Stimulated activated CD4-positive, alpha-beta T cell treated with anti-CD3 and anti-CD28 coated beads, Interleukin-15, amount 100 ng/mL, for 1 hour (primary cell): ENCODE data around the gene SHE.

Source experiments
- DNase-seq, 2 donors: peaks; one replicate each; pipeline ENCODE4 v3.0.0-alpha.2; 2020; ENCODE audit warnings: low read depth in 1 of 2, low spot score in 1 of 2

The SHE gene

GRCh38 chr1:154448331-154448811 is 53.8 kb downstream of the SHE start:
- no peak for DNase-seq

- DNase-seq: no peak
Measured at GRCh38 chr1:154446789-154447188, 55.4 kb downstream of the SHE start.

GRCh38 chr1:154446292-154446691 is 55.9 kb downstream of the SHE start:
- no peak for DNase-seq

GRCh38 chr1:154445040-154445472 is 57.2 kb downstream of the SHE start:
- DNase-seq: no peak

- DNase-seq: no peak
Measured at GRCh38 chr1:154443274-154444013, 58.8 kb downstream of the SHE start.

GRCh38 chr1:154442006-154442740 is 60.0 kb downstream of the SHE start:
- no peak for DNase-seq

GRCh38 chr1:154441241-154441888 is 60.8 kb downstream of the SHE start:
- no peak for DNase-seq

GRCh38 chr1:154440036-154440804 is 62.0 kb downstream of the SHE start:
- no peak for DNase-seq

GRCh38 chr1:154436433-154436832 is 65.8 kb downstream of the SHE start:
- DNase-seq: no peak

GRCh38 chr1:154435599-154436200 is 66.5 kb downstream of the SHE start:
- no peak for DNase-seq

- DNase-seq: no peak
Measured at GRCh38 chr1:154434346-154435085, 67.7 kb downstream of the SHE start.

- no peak for DNase-seq
Measured at GRCh38 chr1:154433161-154433764, 68.9 kb downstream of the SHE start.

- no peak for DNase-seq
Measured at GRCh38 chr1:154431586-154432373, 70.4 kb downstream of the SHE start.

- no peak for DNase-seq
Measured at GRCh38 chr1:154430903-154431302, 71.3 kb downstream of the SHE start.

GRCh38 chr1:154429841-154430611 is 72.2 kb downstream of the SHE start:
- DNase-seq: no peak
